ENCODE measurements around the gene EIF4E3. TPM values are rescaled to one million over a fixed set of nuclear protein-coding genes. Genes with fewer than 3 reads are reported as not detected.

The EIF4E3 gene
- total and polyA plus RNA-seq, 2 of the 13 experiments (the other 11 are each of a cell fraction or from before 2014, with no cell fraction given) = 0.07 to 0.15 TPM

DNA sequence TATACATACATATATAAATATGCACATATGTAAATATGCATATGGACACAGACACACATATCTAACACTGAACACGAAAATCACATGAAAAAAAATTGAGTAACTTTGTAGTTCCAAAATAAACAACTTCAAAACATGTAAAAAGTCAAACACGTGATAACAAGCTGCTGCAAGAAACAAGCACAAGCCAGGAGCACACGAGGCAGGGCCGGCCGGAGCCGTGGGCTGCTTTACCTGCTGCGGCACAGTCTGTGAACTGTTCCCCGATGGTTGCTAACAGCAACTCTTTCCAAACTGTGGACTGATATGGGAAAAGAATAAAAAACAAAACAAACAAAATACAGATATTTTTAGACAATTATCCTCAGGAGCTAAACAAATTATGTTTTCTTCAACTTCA lies 31.6 kb downstream of the EIF4E3 start (continued):
- TF ChIP-seq, protein P1, sequence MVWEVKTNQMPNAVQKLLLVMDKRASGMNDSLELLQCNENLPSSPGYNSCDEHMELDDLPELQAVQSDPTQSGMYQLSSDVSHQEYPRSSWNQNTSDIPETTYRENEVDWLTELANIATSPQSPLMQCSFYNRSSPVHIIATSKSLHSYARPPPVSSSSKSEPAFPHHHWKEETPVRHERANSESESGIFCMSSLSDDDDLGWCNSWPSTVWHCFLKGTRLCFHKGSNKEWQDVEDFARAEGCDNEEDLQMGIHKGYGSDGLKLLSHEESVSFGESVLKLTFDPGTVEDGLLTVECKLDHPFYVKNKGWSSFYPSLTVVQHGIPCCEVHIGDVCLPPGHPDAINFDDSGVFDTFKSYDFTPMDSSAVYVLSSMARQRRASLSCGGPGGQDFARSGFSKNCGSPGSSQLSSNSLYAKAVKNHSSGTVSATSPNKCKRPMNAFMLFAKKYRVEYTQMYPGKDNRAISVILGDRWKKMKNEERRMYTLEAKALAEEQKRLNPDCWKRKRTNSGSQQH (CRISPR knock-in tag; IDR thresholded peaks at IDR 0.05; ENCODE audit: low read depth) = no peak
- TF ChIP-seq POLR2G (IDR thresholded peaks at IDR 0.05; ENCODE audit: low read depth, low read length) = no peak
- TF ChIP-seq, protein P2, sequence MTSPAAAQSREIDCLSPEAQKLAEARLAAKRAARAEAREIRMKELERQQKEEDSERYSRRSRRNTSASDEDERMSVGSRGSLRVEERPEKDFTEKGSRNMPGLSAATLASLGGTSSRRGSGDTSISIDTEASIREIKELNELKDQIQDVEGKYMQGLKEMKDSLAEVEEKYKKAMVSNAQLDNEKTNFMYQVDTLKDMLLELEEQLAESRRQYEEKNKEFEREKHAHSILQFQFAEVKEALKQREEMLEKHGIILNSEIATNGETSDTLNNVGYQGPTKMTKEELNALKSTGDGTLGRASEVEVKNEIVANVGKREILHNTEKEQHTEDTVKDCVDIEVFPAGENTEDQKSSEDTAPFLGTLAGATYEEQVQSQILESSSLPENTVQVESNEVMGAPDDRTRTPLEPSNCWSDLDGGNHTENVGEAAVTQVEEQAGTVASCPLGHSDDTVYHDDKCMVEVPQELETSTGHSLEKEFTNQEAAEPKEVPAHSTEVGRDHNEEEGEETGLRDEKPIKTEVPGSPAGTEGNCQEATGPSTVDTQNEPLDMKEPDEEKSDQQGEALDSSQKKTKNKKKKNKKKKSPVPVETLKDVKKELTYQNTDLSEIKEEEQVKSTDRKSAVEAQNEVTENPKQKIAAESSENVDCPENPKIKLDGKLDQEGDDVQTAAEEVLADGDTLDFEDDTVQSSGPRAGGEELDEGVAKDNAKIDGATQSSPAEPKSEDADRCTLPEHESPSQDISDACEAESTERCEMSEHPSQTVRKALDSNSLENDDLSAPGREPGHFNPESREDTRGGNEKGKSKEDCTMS (CRISPR knock-in tag; conservative IDR thresholded peaks at IDR 0.05) = no peak
- no peak for TF ChIP-seq ZNF44 (CRISPR knock-in tag; IDR thresholded peaks at IDR 0.05)

DNA sequence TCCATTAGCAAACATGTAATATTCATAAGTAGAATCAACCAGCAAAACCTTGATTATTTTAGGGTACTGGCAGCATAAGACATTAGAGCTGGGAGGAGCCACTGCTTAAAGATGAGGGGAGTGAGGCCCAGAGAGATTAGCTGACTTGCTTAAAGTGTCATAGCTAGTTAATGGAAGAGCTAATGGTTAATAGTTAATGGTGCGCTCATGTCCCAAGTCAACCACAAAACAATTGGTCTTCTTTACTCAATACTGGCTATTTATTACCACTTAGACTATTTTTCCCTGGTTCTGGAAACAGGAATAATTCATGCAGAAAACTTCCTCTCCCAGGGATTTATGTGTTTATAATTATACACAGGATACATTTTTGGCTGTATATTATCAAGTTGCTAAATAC lies 33.1 kb downstream of the EIF4E3 start:
- Histone ChIP-seq H3K9me3 (ENCODE audit: low read length) (no peaks in the 10 kb centered on the region), H3K79me2 (ENCODE audit: insufficient read depth, low read length) (no peaks in the 10 kb centered on the region), H3K4me3 (replicated peaks in 1 of 3; ENCODE audit: insufficient read depth in 1 of 3, low read depth in 2 of 3, low read length in 3 of 3) (no peak overlapping the region), H4K20me1 (ENCODE audit: insufficient read depth, low read length) (no peaks in the 10 kb centered on the region), H2AFZ (ENCODE audit: low read length) (no peak overlapping the region), H3K27ac (ENCODE audit: extremely low read length, insufficient read depth, low read length) (no peak overlapping the region), H3K9ac (ENCODE audit: insufficient read depth, low read depth, low read length) (no peak overlapping the region), H3K36me3 (replicated peaks in 1 of 2; ENCODE audit: control insufficient read depth in 1 of 2, insufficient read depth in 2 of 2, low read length in 2 of 2) (no peaks in the 10 kb centered on the region), H3K27me3 (ENCODE audit: control insufficient read depth in 1 of 2, insufficient read depth in 2 of 2, low read length in 2 of 2) (peaks cover 2% of the 10 kb centered on the region in 2 experiments; a peak in 1 of 5 replicates), H3K4me2 (ENCODE audit: low read depth, low read length) (no peak overlapping the region), H3K4me1 (ENCODE audit: insufficient read depth, low read length) (peaks cover 29% of the 10 kb centered on the region)
- intact Hi-C loops (cut with micrococcal nuclease; ENCODE audit: unreplicated experiment) = no loop called here
- POLR2A ChIA-PET = no interaction called here
- CTCF ChIA-PET (ENCODE audit: low intra/inter-chr PET ratio, low total read pairs) = no interaction called here
- FAIRE-seq (no peak), DNase-seq (ENCODE audit: low spot score) (no peak), ATAC-seq (no peak)
- TF ChIP-seq SSRP1 (CRISPR knock-in tag; IDR thresholded peaks at IDR 0.05) = no peak
- TF ChIP-seq, protein P3, sequence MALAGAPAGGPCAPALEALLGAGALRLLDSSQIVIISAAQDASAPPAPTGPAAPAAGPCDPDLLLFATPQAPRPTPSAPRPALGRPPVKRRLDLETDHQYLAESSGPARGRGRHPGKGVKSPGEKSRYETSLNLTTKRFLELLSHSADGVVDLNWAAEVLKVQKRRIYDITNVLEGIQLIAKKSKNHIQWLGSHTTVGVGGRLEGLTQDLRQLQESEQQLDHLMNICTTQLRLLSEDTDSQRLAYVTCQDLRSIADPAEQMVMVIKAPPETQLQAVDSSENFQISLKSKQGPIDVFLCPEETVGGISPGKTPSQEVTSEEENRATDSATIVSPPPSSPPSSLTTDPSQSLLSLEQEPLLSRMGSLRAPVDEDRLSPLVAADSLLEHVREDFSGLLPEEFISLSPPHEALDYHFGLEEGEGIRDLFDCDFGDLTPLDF (CRISPR knock-in tag; IDR thresholded peaks at IDR 0.05) = no peak
- no peak for TF ChIP-seq ZNF160 (CRISPR knock-in tag; IDR thresholded peaks at IDR 0.05)
- no peak for TF ChIP-seq KDM2A (CRISPR knock-in tag; IDR thresholded peaks at IDR 0.05; ENCODE audit: borderline replicate concordance, low read depth)
- TF ChIP-seq ZNF331 (CRISPR knock-in tag; IDR thresholded peaks at IDR 0.05) = no peak
- no peak for TF ChIP-seq MEIS2 (CRISPR knock-in tag; IDR thresholded peaks at IDR 0.05)
- no peak for TF ChIP-seq RARA (CRISPR knock-in tag; IDR thresholded peaks at IDR 0.05)
- TF ChIP-seq, protein P4, sequence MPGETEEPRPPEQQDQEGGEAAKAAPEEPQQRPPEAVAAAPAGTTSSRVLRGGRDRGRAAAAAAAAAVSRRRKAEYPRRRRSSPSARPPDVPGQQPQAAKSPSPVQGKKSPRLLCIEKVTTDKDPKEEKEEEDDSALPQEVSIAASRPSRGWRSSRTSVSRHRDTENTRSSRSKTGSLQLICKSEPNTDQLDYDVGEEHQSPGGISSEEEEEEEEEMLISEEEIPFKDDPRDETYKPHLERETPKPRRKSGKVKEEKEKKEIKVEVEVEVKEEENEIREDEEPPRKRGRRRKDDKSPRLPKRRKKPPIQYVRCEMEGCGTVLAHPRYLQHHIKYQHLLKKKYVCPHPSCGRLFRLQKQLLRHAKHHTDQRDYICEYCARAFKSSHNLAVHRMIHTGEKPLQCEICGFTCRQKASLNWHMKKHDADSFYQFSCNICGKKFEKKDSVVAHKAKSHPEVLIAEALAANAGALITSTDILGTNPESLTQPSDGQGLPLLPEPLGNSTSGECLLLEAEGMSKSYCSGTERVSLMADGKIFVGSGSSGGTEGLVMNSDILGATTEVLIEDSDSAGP (CRISPR knock-in tag; IDR thresholded peaks at IDR 0.05; ENCODE audit: borderline replicate concordance) = no peak
- no peak for TF ChIP-seq CEBPB (IDR thresholded peaks at IDR 0.05; ENCODE audit: borderline replicate concordance, low read depth, low read length)
- 92% methylated on average over 1 of the region's 1 CpG for WGBS (ENCODE audit: low lambda C conversion rate)
- BruUV-seq (replicated peaks) = no TSS peak
- in situ Hi-C loops (cut with HindIII; ENCODE audit: extremely low pct_ligation_motif_present, low pct_unique_long_range_greater_than_20kb) = no loop called here

Measured in HepG2 (cell line).